Endothelial cell of umbilical vein (primary cell): ENCODE measurements around the gene ZNF669. TPM values are rescaled to one million over a fixed set of nuclear protein-coding genes. Genes with fewer than 3 reads are reported as not detected.

Experiments
- BruUV-seq: library from RNA; stranded (reverse); fragments of 400-500 nt; replicated peaks from 2 replicates; lab custom pipeline; 2021; lab: Mats Ljungman, UMichigan
- CTCF ChIA-PET: fragments of 300-600, 350-600 bp; sonication (Branson Sonifier 250); formaldehyde crosslinking; loops from one replicate; lab custom pipeline; 2021; ENCODE audit warnings: antibody characterized with exemption, inconsistent platforms; lab: Charles Lee
- POLR2A ChIA-PET: fragments of 300-600, 350-600 bp; sonication (Branson Sonifier 250); formaldehyde crosslinking; loops from one replicate; lab custom pipeline; 2021; ENCODE audit warnings: antibody characterized with exemption, inconsistent platforms; lab: Charles Lee
- DNase-seq: peaks from one replicate; pipeline ENCODE4 v3.0.0-alpha.2; 2011; ENCODE audit warnings: low read depth, low spot score
- FAIRE-seq: peaks from 2 replicates; lab custom pipeline; 2011; peaks lifted over from hg19 to GRCh38; lab: Jason Lieb, UNC
- H2AFZ ChIP-seq: 2 replicates; pipeline ENCODE4 v1.6.0; 2012; ENCODE audit warnings: low read depth, low read length, control low read depth, inconsistent platforms
- H3K27ac ChIP-seq: 2 replicates; pipeline ENCODE4 v1.5.1; 2011; ENCODE audit warnings: low read depth, mild to moderate bottlenecking, control low read depth, low read length, moderate library complexity; ENCODE audit not compliant: insufficient read depth
- H3K27me3 ChIP-seq, 2 experiments: 2 replicates each; pipeline versions ENCODE4 v1.6.0 to v1.6.1; 2011; ENCODE audit warnings: low read length in 2 of 2, mixed read lengths in 1 of 2; ENCODE audit not compliant: control insufficient read depth in 2 of 2, insufficient read depth in 2 of 2
- H3K36me3 ChIP-seq, 2 experiments: 2 replicates in 1 of 2; 3 replicates in 1 of 2; pipeline ENCODE4 v1.5.1; 2011; ENCODE audit warnings: low read length in 2 of 2, mild to moderate bottlenecking in 1 of 2, moderate library complexity in 1 of 2; ENCODE audit not compliant: control insufficient read depth in 2 of 2, insufficient read depth in 2 of 2; ENCODE audit errors: extremely low read depth in 1 of 2
- H3K4me1 ChIP-seq: 3 replicates; pipeline ENCODE4 v1.5.1; 2011; ENCODE audit warnings: mild to moderate bottlenecking, low read length; ENCODE audit not compliant: control insufficient read depth, insufficient read depth; ENCODE audit errors: extremely low read depth
- H3K4me2 ChIP-seq: 2 replicates; pipeline ENCODE4 v1.6.1; 2011; ENCODE audit warnings: low read length, control low read depth, mixed read lengths; ENCODE audit not compliant: insufficient read depth
- H3K4me3 ChIP-seq, 3 experiments: fragments of 200-600 bp in 1 of 3; sonication (generic), shearing (Covaris generic) in 1 of 3; replicated peaks in 1 of 3; 2 replicates each; pipeline ENCODE4 v1.5.1; 2011 to 2016; ENCODE audit warnings: control low read depth in 3 of 3, low read length in 3 of 3, mild to moderate bottlenecking in 2 of 3, inconsistent platforms in 1 of 3, low read depth in 1 of 3, moderate library complexity in 1 of 3; ENCODE audit not compliant: insufficient read depth in 1 of 3
- H3K79me2 ChIP-seq: 2 replicates; pipeline ENCODE4 v1.6.0; 2012; ENCODE audit warnings: low read length, inconsistent platforms; ENCODE audit not compliant: control insufficient read depth, insufficient read depth
- H3K9ac ChIP-seq: replicated peaks from 2 replicates; pipeline ENCODE3; 2011; ENCODE audit warnings: low read length, control low read depth; ENCODE audit not compliant: insufficient read depth; ENCODE audit errors: extremely low read depth
- H3K9me1 ChIP-seq: replicated peaks from 3 replicates; pipeline ENCODE4 v1.6.0; 2011; ENCODE audit warnings: mild to moderate bottlenecking, low read length; ENCODE audit not compliant: control insufficient read depth, insufficient read depth; ENCODE audit errors: extremely low read depth
- H3K9me3 ChIP-seq: replicated peaks from 2 replicates; pipeline ENCODE4 v1.5.1; 2012; ENCODE audit warnings: low read length, inconsistent platforms; ENCODE audit not compliant: control insufficient read depth, insufficient read depth
- H4K20me1 ChIP-seq: replicated peaks from 2 replicates; pipeline ENCODE3; 2011; ENCODE audit warnings: mild to moderate bottlenecking, low read length; ENCODE audit not compliant: control insufficient read depth, insufficient read depth; ENCODE audit errors: extremely low read depth
- CTCF ChIP-seq, 2 donors: IDR thresholded peaks; 1 replicate in 1 of 2; 2 replicates in 1 of 2; pipeline ENCODE4 v1.5.1; 2011; ENCODE audit warnings: low read length in 2 of 2, mild to moderate bottlenecking in 2 of 2, moderate library complexity in 2 of 2, control low read depth in 1 of 2, inconsistent platforms in 1 of 2, low read depth in 1 of 2; ENCODE audit not compliant: insufficient read depth in 1 of 2; ENCODE audit errors: extremely low read depth in 1 of 2
- EZH2 ChIP-seq: IDR thresholded peaks from 2 replicates; pipeline ENCODE4 v1.6.1; 2012; ENCODE audit warnings: borderline replicate concordance, low read depth, mild to moderate bottlenecking, moderate library complexity, low read length, inconsistent platforms; ENCODE audit not compliant: severe bottlenecking
- FOS ChIP-seq: IDR thresholded peaks from 2 replicates; pipeline ENCODE4 v1.6.1; 2011; ENCODE audit warnings: mild to moderate bottlenecking, low read length, moderate library complexity, borderline replicate concordance; ENCODE audit not compliant: insufficient read depth
- GATA2 ChIP-seq: IDR thresholded peaks from 2 replicates; pipeline ENCODE4 v1.7.0; 2011; ENCODE audit warnings: low read depth, mild to moderate bottlenecking, moderate library complexity, mixed read lengths, low read length; ENCODE audit not compliant: insufficient read length, insufficient read depth
- JUN ChIP-seq: IDR thresholded peaks from 2 replicates; pipeline ENCODE4 v1.6.1; 2011; ENCODE audit warnings: borderline replicate concordance, low read depth; ENCODE audit not compliant: insufficient read length, insufficient read depth
- MAX ChIP-seq: IDR thresholded peaks from 2 replicates; pipeline ENCODE4 v1.6.1; 2011; ENCODE audit not compliant: insufficient read depth, insufficient read length
- MYC ChIP-seq: IDR thresholded peaks from one replicate; pipeline ENCODE4 v1.6.1; 2011; ENCODE audit warnings: mild to moderate bottlenecking, low read depth, low read length
- POLR2A ChIP-seq: IDR thresholded peaks from 2 replicates; pipeline ENCODE4 v1.6.1; 2012; ENCODE audit warnings: low read depth, mild to moderate bottlenecking, control low read depth, low read length
- POLR2AphosphoS5 ChIP-seq: IDR thresholded peaks from 2 replicates; pipeline ENCODE4 v1.6.1; 2012; ENCODE audit warnings: low read depth, mild to moderate bottlenecking, control low read depth, low read length, moderate library complexity; ENCODE audit not compliant: insufficient read depth
- dilution Hi-C: fragments of 300-500 bp; cut with MboI; formaldehyde crosslinking; loops from one replicate; pipeline ENCODE4 v1.15.0; 2019; ENCODE audit warnings: low sequenced_read_pairs; ENCODE audit not compliant: extremely low pct_ligation_motif_present
- intact Hi-C: fragments of 100-400 bp; cut with micrococcal nuclease; formaldehyde crosslinking; loops from one replicate; pipeline ENCODE4 v1.10.0; 2022
- polyA plus RNA-seq, 4 experiments: library from polyadenylated mRNA; depleted of rRNA in 3 of 4; stranded (reverse) in 3 of 4; unstranded in 1 of 4; fragments of >200 nt; gene quantifications; 2 replicates each; pipeline versions ENCODE4 v1.2.1 to v1.2.3, GENCODE V29; 2011 to 2012; ENCODE audit warnings: missing spikeins in 1 of 4
- total RNA-seq: library from RNA; stranded (reverse); gene quantifications from 2 replicates; pipeline ENCODE4 v1.2.3, GENCODE V29; 2021

Gene ZNF669
- total and polyA plus RNA-seq, 2 donors (not counting 3 experiments of a cell fraction or from before 2014, with no cell fraction given), result 2.4 to 7.8 TPM

DNA sequence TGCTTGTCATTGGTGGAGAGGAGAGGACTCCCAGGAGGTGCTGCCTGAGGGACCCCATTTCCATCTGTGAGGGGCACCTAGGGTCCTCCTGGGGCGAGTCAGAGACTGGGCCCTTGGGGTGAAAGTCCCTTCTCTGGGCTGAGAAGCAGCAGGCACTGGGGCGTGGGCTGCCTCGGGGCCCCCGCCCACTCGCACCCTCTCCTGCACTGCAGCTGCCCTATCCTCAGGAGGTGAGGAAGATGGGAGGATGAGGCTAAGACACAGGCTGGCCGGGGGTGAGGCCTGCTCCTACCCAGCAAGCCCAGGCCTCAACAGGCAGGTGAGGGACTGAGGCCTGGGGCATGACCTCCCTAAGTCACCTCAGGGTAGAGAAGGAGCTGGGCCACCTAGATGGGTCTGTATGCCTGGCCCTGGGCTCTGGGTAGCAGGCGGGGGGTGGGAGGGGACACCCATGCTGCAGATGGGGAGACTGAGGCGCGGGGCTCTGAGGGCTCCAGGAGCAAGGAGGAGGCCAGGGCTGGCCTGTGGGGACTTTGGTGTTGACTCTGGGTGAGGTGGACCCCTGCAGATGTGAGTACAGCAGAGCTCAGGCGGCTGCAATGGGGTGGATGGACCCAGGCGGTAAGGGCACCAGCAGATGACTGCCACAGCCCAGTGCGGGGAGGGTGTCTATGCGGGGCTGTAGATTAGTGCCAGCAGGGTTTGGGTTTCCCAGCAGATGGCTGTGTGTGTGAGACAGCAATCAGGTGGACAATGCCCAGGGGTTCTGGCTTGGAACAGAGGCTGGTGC, 10.4 kb upstream of the ZNF669 start:
- Histone ChIP-seq H3K9me1 (no peaks in the 10 kb centered on the region), H3K27ac (no peak overlapping the region), H3K4me3 (no peak overlapping the region), H3K36me3 (no peaks in the 10 kb centered on the region), H3K4me1 (no peaks in the 10 kb centered on the region), H2AFZ (no peak overlapping the region), H4K20me1 (no peaks in the 10 kb centered on the region), H3K79me2 (no peaks in the 10 kb centered on the region), H3K9me3 (no peaks in the 10 kb centered on the region), H3K9ac (no peak overlapping the region), H3K4me2 (no peak overlapping the region), H3K27me3 (peaks cover 0 to 8% of the 10 kb centered on the region in 2 experiments)
- no TSS peak for BruUV-seq
- CTCF ChIA-PET, result no interaction called here
- dilution Hi-C loops, result no loop called here
- intact Hi-C loops, result no loop called here
- TF ChIP-seq POLR2AphosphoS5, result no peak
- no peak for TF ChIP-seq JUN
- TF ChIP-seq GATA2, result no peak
- no peak for TF ChIP-seq POLR2A
- TF ChIP-seq CTCF (IDR thresholded peaks at IDR 0.05; ENCODE audit: extremely low read depth in 1 of 2, insufficient read depth in 1 of 2, low read depth in 1 of 2, low read length in 2 of 2), result no peak
- TF ChIP-seq MYC, result no peak
- TF ChIP-seq FOS, result no peak
- TF ChIP-seq EZH2, result no peak
- no peak for TF ChIP-seq MAX
- no peak for FAIRE-seq
- POLR2A ChIA-PET, result no interaction called here
- DNase-seq, result no peak
